Measurements from ENCODE around the gene TAF4.
"Not testable (repeated sequence)": the region's sequence is repeated elsewhere in the genome, so short reads cannot be mapped to it uniquely, and the experiment has no call there.

The TAF4 gene

GRCh38 chr20:61958773-61959700 is 106.6 kb downstream of the TAF4 start:
- DNase-seq = no peak

GRCh38 chr20:61957961-61958715 is 107.5 kb downstream of the TAF4 start:
- DNase-seq = no peak

GRCh38 chr20:61956396-61957342 is 109.0 kb downstream of the TAF4 start:
- DNase-seq = no peak

GRCh38 chr20:61955668-61956395 is 109.8 kb downstream of the TAF4 start:
- no peak for DNase-seq

DNA sequence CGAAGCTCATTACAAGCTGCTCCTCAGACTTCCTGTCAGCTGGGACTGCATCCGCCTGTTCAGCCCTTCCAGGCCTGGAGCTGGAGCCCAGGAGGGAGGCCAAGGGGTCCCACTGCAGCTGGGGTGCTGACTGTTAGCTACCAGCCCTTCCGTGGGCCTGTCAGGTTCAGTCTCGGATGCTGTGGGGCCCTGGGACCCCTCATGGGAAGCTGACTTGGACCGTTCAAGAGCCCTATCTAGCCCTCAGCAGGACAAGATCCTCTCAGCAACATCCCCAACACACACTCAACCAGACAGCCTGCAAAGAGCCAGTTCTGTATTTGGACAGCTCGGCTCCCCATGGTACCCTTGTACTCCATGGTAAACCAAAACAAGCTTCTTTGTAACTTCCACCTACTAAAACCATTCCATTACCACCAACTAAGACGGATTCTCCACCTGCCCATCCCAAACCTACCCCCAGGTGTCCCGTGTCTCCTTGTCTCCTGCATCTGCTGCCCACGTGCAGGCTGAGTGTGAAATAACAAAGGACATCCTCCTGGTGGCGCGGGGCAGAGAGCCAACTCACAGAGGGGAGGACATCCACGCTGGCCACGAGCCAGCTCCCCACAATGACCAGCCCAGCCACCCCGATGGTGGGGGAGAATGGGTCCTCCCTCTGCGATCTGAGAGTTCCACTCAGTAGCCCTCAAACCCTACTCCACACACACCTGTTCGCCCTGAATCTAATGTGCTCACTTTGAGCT is 111.2 kb downstream of the TAF4 start:
- no peak for DNase-seq

- no peak for DNase-seq
Measured at GRCh38 chr20:61953037-61954021, 112.4 kb downstream of the TAF4 start.

GRCh38 chr20:61951695-61952533 is 113.8 kb downstream of the TAF4 start:
- DNase-seq = no peak

GRCh38 chr20:61950641-61951071 is 115.0 kb downstream of the TAF4 start:
- no peak for DNase-seq

DNA sequence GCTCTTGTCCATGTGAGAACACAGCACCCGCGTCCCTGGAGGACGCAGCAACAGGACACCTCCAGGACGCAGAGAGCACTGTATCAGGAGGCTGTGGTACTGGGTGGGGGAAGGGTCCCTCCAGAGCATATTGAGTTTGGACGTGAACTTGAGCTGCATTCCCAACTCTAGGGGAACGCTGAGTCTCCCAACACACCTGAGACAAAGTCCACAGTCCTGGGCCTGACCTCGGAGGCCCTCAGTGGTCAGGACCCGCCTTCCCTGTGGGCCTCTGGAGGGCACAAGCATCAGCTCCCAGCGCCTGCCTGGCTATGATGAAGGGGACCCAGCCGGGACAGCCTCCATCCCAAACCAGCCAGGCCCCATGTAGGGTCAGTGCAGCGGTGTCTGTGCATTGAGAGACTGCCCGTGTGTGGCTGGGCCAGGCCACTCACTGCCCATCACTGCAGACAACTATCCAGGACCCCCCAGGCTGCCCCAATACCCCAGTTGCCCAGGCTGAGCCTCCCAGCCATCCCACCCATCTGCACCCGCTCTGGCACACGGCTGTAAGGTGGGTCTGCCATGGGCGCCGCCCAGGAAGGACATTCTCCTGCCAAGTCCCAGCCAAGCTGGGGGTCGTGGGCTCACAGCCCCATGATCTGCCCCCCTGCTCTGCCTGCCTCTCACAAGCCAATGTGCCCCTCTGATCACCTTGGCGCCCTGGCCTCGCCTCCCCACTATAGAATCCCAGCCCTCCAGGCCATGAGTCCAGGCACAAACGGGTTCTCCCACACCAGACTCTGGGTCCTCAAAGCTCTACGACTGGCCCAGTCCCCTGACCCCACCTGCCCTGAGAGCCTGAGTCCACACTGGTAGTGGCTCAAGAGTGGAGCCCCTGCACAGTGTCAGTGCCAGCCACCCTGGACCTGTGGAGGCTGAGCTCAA is 115.7 kb downstream of the TAF4 start:
- no peak for DNase-seq

DNA sequence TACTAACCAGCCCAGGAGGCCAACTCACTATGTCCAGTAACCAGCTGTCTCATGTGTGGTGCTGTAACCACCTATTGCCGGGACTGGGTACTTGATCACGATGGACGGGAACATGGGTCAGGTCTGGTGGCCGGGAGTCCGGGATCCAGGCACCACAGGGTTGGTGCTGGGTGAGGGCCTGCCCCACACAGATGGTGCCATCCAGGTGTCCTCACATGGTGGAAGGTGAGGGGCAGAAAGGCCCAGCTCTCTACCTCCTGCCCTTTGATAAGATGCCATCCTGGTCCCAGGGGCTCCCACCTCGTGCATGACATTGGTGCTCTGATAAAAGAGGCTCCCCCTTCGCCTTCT is 116.3 kb downstream of the TAF4 start:
- DNase-seq = no peak

- no peak for DNase-seq
Measured at GRCh38 chr20:61948586-61949362, 116.9 kb downstream of the TAF4 start.

GRCh38 chr20:61948056-61948455 is 117.6 kb downstream of the TAF4 start:
- DNase-seq = not testable (repeated sequence)

DNA sequence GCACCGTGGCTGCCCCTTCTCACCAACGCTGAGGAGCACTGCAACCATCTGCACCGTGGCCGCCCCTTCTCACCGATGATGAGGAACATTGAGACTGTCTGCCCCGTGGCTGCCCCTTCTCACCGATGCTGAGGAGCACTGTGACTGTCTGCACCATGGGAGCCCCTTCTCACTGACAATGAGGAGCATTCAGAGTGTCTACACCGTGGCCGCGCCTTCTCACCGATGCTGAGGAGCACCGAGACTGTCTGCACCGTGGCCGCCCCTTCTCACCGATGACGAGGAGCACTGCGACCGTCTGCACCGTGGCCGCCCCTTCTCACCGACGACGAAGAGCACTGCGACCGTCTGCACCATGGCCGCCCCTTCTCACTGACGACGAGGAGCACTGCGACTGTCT is 120.2 kb downstream of the TAF4 start:
- DNase-seq = not testable (repeated sequence)

DNA sequence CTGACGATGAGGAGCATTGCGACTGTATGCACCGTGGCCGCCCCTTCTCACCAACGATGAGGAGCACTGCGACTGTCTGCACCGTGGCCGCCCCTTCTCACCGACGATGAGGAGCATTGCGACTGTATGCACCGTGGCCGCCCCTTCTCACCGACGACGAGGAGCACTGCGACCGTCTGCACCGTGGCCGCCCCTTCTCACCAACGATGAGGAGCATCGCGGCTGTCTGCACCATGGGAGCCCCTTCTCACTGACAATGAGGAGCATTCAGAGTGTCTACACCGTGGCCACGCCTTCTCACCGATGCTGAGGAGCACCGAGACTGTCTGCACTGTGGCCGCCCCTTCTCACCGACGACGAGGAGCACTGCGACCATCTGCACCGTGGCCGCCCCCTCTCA is 120.7 kb downstream of the TAF4 start:
- DNase-seq = not testable (repeated sequence)

DNA sequence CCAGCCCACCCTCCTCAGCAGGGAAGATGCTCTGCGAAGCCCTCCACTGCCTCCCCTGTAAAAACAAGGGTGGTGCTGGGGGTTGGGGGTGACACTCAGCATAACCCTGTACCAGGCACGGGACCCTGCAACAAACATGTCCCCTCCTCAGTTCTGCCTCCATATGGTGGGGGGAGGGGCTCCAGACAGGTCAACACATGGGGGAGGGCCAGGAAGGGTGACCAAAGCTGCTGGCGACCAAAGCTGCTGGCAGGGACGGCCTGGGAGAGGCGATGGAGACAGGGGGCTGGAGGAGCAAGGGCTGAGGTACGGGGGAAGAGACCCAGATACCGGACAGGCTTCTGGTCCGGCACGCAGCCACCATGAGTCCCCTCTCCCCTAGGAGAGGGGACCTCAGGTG is 123.2 kb downstream of the TAF4 start:
- no peak for DNase-seq

- DNase-seq = no peak
Measured at GRCh38 chr20:61941721-61942405, 123.8 kb downstream of the TAF4 start.
